Measurements from ENCODE around the gene PIEZO1. TPM values are rescaled to one million over a fixed set of nuclear protein-coding genes. Genes with fewer than 3 reads are reported as not detected.

The PIEZO1 gene
- total RNA-seq, 6 experiments from 2014 or later, result 48.9 to 91.9 (median 64.4) TPM

- DNase-seq (peak in 2 of 3 donors; percentile 75 to 81), ATAC-seq (peak; percentile 56 to 87 (median 82))
- no peaks in the 10 kb centered on the region for H3K4me1 ChIP-seq
- intact Hi-C loops (cut with DNase I), result no loop called here
- no peak overlapping the region for H3K4me3 ChIP-seq
- peaks cover 0 to 21% (median 7%) of the 10 kb centered on the region in 4 donors for H3K36me3 ChIP-seq
- 13% methylated on average over 6 of the region's 54 CpGs for WGBS (ENCODE audit: insufficient coverage, low coverage, low lambda C conversion rate, missing lambda C conversion rate)
- H3K9me3 ChIP-seq, result no peaks in the 10 kb centered on the region
- no peaks in the 10 kb centered on the region for H3K27me3 ChIP-seq
- no peak overlapping the region for H3K27ac ChIP-seq
- no peak for TF ChIP-seq POLR2A (IDR thresholded peaks at IDR 0.05)
- TF ChIP-seq, protein P1, sequence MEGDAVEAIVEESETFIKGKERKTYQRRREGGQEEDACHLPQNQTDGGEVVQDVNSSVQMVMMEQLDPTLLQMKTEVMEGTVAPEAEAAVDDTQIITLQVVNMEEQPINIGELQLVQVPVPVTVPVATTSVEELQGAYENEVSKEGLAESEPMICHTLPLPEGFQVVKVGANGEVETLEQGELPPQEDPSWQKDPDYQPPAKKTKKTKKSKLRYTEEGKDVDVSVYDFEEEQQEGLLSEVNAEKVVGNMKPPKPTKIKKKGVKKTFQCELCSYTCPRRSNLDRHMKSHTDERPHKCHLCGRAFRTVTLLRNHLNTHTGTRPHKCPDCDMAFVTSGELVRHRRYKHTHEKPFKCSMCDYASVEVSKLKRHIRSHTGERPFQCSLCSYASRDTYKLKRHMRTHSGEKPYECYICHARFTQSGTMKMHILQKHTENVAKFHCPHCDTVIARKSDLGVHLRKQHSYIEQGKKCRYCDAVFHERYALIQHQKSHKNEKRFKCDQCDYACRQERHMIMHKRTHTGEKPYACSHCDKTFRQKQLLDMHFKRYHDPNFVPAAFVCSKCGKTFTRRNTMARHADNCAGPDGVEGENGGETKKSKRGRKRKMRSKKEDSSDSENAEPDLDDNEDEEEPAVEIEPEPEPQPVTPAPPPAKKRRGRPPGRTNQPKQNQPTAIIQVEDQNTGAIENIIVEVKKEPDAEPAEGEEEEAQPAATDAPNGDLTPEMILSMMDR (IDR thresholded peaks at IDR 0.05), result peak; percentile 84 to 99 (median 97)
Observed at GRCh38 chr16:88737298-88738150, 47.5 kb downstream of the PIEZO1 start.

- no CpG with 5 or more reads among the region's 21 CpGs for WGBS (ENCODE audit: insufficient coverage, low coverage, low lambda C conversion rate, missing lambda C conversion rate)
- intact Hi-C loops (cut with DNase I), result no loop called here
- Histone ChIP-seq H3K27me3 (no peaks in the 10 kb centered on the region), H3K36me3 (peaks cover 0 to 21% (median 7%) of the 10 kb centered on the region in 4 donors), H3K4me3 (no peak overlapping the region), H3K9me3 (no peaks in the 10 kb centered on the region), H3K27ac (no peak overlapping the region), H3K4me1 (no peaks in the 10 kb centered on the region)
- no peak for ATAC-seq
- TF ChIP-seq, protein P1 (IDR thresholded peaks at IDR 0.05), result no peak
- no peak for TF ChIP-seq POLR2A (IDR thresholded peaks at IDR 0.05)
- no peak for DNase-seq
Observed at GRCh38 chr16:88736496-88736895, 48.5 kb downstream of the PIEZO1 start.

DNA sequence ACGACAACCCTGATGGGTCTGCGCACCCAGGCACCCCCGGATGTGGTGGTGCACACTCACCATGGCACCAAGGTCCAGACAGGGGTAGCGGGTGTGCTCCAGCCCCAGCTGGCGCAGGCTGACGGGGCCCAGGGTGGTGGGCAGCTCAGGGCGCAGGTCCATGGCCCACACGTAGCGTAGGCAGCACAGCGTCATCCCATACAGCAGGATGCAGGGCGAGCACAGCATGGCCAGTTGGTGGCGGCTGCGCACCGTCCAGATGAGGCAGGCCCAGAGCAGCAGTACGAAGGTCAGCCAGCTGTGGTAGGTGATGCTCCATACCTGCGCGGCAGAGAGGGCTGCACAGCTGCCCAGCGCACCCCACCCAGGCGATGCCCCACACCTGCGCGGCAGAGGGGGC lies 48.9 kb downstream of the PIEZO1 start:
- intact Hi-C loops (cut with DNase I), result no loop called here
- H3K36me3 ChIP-seq, result peaks cover 0 to 25% (median 5%) of the 10 kb centered on the region in 4 donors
- TF ChIP-seq, protein P1 (IDR thresholded peaks at IDR 0.05), result no peak
- TF ChIP-seq POLR2A (IDR thresholded peaks at IDR 0.05), result no peak
- H3K27me3 ChIP-seq, result no peaks in the 10 kb centered on the region
- no peak for DNase-seq
- no peaks in the 10 kb centered on the region for H3K9me3 ChIP-seq
- no CpG with 5 or more reads among the region's 21 CpGs for WGBS (ENCODE audit: insufficient coverage, low coverage, low lambda C conversion rate, missing lambda C conversion rate)
- H3K27ac ChIP-seq, result no peak overlapping the region
- no peak overlapping the region for H3K4me3 ChIP-seq
- no peak for ATAC-seq
- no peaks in the 10 kb centered on the region for H3K4me1 ChIP-seq

GRCh38 chr16:88735616-88736015 lies 49.4 kb downstream of the PIEZO1 start:
- no peaks in the 10 kb centered on the region for H3K27me3 ChIP-seq
- WGBS (ENCODE audit: insufficient coverage, low coverage, low lambda C conversion rate, missing lambda C conversion rate), result no CpG with 5 or more reads among the region's 10 CpGs
- no peak overlapping the region for H3K27ac ChIP-seq
- no peak for TF ChIP-seq POLR2A (IDR thresholded peaks at IDR 0.05)
- TF ChIP-seq, protein P1 (IDR thresholded peaks at IDR 0.05), result no peak
- H3K4me1 ChIP-seq, result no peaks in the 10 kb centered on the region
- intact Hi-C loops (cut with DNase I), result no loop called here
- H3K4me3 ChIP-seq, result no peak overlapping the region
- H3K9me3 ChIP-seq, result no peaks in the 10 kb centered on the region
- H3K36me3 ChIP-seq, result peaks cover 0 to 28% (median 4%) of the 10 kb centered on the region in 4 donors
- no peak for ATAC-seq
- no peak for DNase-seq

All from right lobe of liver (tissue), 6 donors.